Kidney epithelial cell (primary cell): Measurements from ENCODE around the gene PLXNA2. TPM values are rescaled to one million over a fixed set of nuclear protein-coding genes. Genes with fewer than 3 reads are reported as not detected.

ENCODE experiments used
- DNase-seq: peaks from one replicate; pipeline ENCODE4 v3.0.0-alpha.2; 2010; ENCODE audit warnings: low read depth
- H3K27me3 ChIP-seq: 2 replicates; pipeline ENCODE4 v1.6.0; 2011; ENCODE audit warnings: low read length; ENCODE audit not compliant: control insufficient read depth, insufficient read depth
- H3K36me3 ChIP-seq: 2 replicates; pipeline ENCODE4 v1.5.1; 2011; ENCODE audit warnings: low read length; ENCODE audit not compliant: control insufficient read depth, insufficient read depth
- H3K4me3 ChIP-seq: 2 replicates; pipeline ENCODE4 v1.5.1; 2011; ENCODE audit warnings: low read depth, mild to moderate bottlenecking, control low read depth, low read length
- CTCF ChIP-seq: IDR thresholded peaks from 2 replicates; pipeline ENCODE4 v1.5.1; 2011; ENCODE audit warnings: mild to moderate bottlenecking, moderate library complexity, low read length, control low read depth, inconsistent platforms; ENCODE audit not compliant: insufficient read depth, poor library complexity, severe bottlenecking
- total RNA-seq: library from RNA; depleted of rRNA; stranded (reverse); fragments of >200 nt; gene quantifications from 2 replicates; pipeline ENCODE4 v1.2.3, GENCODE V29; 2015

The PLXNA2 gene
- total RNA-seq, 1 donor from 2014 or later, result 6.9 TPM

GRCh38 chr1:208275083-208275482 is 30.9 kb upstream of the PLXNA2 start:
- no peaks in the 10 kb centered on the region for H3K36me3 ChIP-seq
- no peak for DNase-seq
- peaks cover 7% of the 10 kb centered on the region for H3K27me3 ChIP-seq
- TF ChIP-seq CTCF, result no peak
- no peak overlapping the region for H3K4me3 ChIP-seq

GRCh38 chr1:208273386-208274017 is 29.3 kb upstream of the PLXNA2 start:
- Histone ChIP-seq H3K4me3 (no peak overlapping the region), H3K27me3 (peaks cover 21% of the 10 kb centered on the region), H3K36me3 (no peaks in the 10 kb centered on the region)
- TF ChIP-seq CTCF, result no peak
- DNase-seq, result no peak

GRCh38 chr1:208272713-208273112 is 28.5 kb upstream of the PLXNA2 start:
- Histone ChIP-seq H3K4me3 (no peak overlapping the region), H3K27me3 (peaks cover 29% of the 10 kb centered on the region), H3K36me3 (no peaks in the 10 kb centered on the region)
- DNase-seq, result no peak
- no peak for TF ChIP-seq CTCF

GRCh38 chr1:208272311-208272710 is 28.1 kb upstream of the PLXNA2 start:
- H3K4me3 ChIP-seq, result no peak overlapping the region
- no peak for DNase-seq
- peaks cover 33% of the 10 kb centered on the region for H3K27me3 ChIP-seq
- H3K36me3 ChIP-seq, result no peaks in the 10 kb centered on the region
- no peak for TF ChIP-seq CTCF

GRCh38 chr1:208271236-208271635 is 27.1 kb upstream of the PLXNA2 start:
- no peaks in the 10 kb centered on the region for H3K36me3 ChIP-seq
- no peak overlapping the region for H3K4me3 ChIP-seq
- no peak for DNase-seq
- peaks cover 41% of the 10 kb centered on the region for H3K27me3 ChIP-seq
- no peak for TF ChIP-seq CTCF

GRCh38 chr1:208270651-208271141 is 26.5 kb upstream of the PLXNA2 start:
- peaks cover 42% of the 10 kb centered on the region for H3K27me3 ChIP-seq

More at GRCh38 chr1:208270651-208271141, 26.5 kb upstream of the PLXNA2 start:
- TF ChIP-seq CTCF, result no peak
- DNase-seq, result no peak
- Histone ChIP-seq H3K36me3 (no peaks in the 10 kb centered on the region), H3K4me3 (no peak overlapping the region)
